Measurements from ENCODE around the gene TBCK. TPM values are rescaled to one million over a fixed set of nuclear protein-coding genes. Genes with fewer than 3 reads are reported as not detected.

TBCK gene
- 2.0 TPM for polyA plus RNA-seq (2012; ENCODE audit: insufficient read length, low read depth)

DNA sequence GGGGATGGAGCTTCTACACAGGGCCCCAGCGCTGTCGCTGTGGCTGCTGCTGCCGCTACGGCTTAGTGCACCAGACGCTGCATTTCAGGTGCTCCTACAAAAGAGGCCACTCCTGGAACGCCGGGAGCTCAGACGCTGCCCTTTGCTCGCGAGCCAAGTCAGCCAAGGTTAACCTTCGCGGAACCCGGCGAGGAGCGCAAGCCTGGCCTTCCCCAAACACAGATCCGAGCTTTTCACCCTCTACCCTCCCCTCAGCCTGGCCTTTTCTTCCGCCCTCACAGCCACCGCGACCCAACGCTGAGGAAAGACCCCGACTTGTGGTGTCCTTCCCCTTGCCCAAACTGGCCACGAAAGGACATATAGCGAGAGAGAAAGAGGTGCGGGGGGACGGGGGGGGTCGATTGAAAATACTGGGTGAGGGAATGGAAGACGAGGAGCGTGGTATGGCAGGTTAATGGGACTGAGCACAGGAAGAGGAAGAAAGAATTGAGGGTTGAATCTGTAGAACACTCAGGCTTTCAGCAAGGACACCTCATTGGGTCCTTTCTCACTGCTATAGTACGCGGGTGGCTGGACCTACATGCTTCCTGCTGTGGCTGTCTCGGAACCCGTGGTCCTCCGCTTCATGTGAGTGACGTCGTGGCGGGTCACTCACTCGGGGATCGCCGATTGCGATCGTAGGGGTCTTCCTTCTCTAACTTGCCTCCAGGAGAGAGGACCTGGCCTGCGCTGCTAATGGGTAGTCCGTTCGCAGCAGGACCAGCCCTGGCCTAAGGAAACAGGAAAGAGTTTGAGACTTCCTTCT lies at the start of gene TBCK, which contains the start of gene AIMP1:
TBCK (minus strand) TSS at position 242 of the 805 bp plus-strand sequence. CDS start 7,249 bp downstream, outside the sequence.
AIMP1 (plus strand) TSS at position 583 of the 805 bp plus-strand sequence. CDS start 8,460 bp downstream, outside the sequence.
- TF ChIP-seq FOXP2 (optimal IDR thresholded peaks at IDR 0.05; ENCODE audit: borderline replicate concordance, extremely low read depth, extremely low read length, insufficient read depth): peak; percentile 9
- TF ChIP-seq POLR2AphosphoS5 (IDR thresholded peaks at IDR 0.05; ENCODE audit: low read depth, low read length): peak; percentile 78
- TF ChIP-seq SIN3A (IDR thresholded peaks at IDR 0.05; ENCODE audit: borderline replicate concordance, insufficient read depth, low read length): peak; percentile 34; the same call in 1 of the 2 replicates
- TF ChIP-seq TAF1 (IDR thresholded peaks at IDR 0.05; ENCODE audit: borderline replicate concordance, insufficient read depth, low read length): peak; percentile 70; the same call in 1 of the 2 replicates
- peak in 1 of 2 experiments; percentile 19; a peak in 1 of 4 replicates for TF ChIP-seq REST (IDR thresholded peaks at IDR 0.05; ENCODE audit: insufficient read depth in 1 of 2, low read depth in 2 of 2, low read length in 2 of 2)

GRCh38 chr4:106365613-106366012 lies 49.6 kb upstream of the TBCK start:
- TF ChIP-seq FOXP2 (optimal IDR thresholded peaks at IDR 0.05; ENCODE audit: borderline replicate concordance, extremely low read depth, extremely low read length, insufficient read depth) (no peak), REST (IDR thresholded peaks at IDR 0.05; ENCODE audit: insufficient read depth in 1 of 2, low read depth in 2 of 2, low read length in 2 of 2) (no peak), SIN3A (IDR thresholded peaks at IDR 0.05; ENCODE audit: borderline replicate concordance, insufficient read depth, low read length) (no peak), POLR2AphosphoS5 (IDR thresholded peaks at IDR 0.05; ENCODE audit: low read depth, low read length) (no peak), TAF1 (IDR thresholded peaks at IDR 0.05; ENCODE audit: borderline replicate concordance, insufficient read depth, low read length) (no peak)

- TF ChIP-seq POLR2AphosphoS5 (IDR thresholded peaks at IDR 0.05; ENCODE audit: low read depth, low read length): no peak
- TF ChIP-seq REST (IDR thresholded peaks at IDR 0.05; ENCODE audit: insufficient read depth in 1 of 2, low read depth in 2 of 2, low read length in 2 of 2): no peak
- no peak for TF ChIP-seq SIN3A (IDR thresholded peaks at IDR 0.05; ENCODE audit: borderline replicate concordance, insufficient read depth, low read length)
- no peak for TF ChIP-seq TAF1 (IDR thresholded peaks at IDR 0.05; ENCODE audit: borderline replicate concordance, insufficient read depth, low read length)
- no peak for TF ChIP-seq FOXP2 (optimal IDR thresholded peaks at IDR 0.05; ENCODE audit: borderline replicate concordance, extremely low read depth, extremely low read length, insufficient read depth)
Measured at GRCh38 chr4:106364282-106364681, 48.3 kb upstream of the TBCK start.

DNA sequence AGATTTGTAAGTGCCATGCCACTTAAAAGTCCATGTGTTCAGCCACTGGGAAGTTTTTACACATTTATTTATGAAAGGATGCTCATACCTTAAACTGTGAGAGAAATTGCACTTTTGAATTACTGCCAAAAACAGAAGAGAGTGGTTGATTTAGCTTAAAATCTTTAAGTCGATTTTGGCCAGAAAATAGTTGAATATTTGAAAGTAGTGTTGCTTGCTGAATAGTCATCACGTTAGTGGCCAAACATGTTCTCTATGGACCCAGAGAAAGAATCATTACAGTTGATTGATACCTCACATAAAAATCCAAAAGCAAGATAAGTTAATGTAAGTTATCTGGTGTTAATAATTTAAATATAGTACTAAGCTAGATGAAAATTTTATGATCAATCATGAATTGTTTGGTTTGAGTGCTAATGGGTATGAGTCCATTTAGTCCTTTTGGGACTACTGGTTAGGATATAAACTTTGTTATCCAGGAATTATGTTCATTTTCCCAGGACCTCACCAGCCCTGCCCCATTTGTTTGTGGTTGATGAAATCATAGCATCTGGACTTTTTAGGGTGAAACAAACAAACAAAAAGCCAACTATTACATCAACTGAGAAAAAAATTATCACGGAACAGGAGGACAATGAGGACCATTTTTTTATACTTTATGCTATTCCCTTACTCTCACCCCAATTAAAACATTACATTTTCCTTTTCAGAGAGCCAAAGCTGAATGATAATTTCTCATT lies 46.2 kb upstream of the TBCK start:
- TF ChIP-seq FOXP2 (optimal IDR thresholded peaks at IDR 0.05; ENCODE audit: borderline replicate concordance, extremely low read depth, extremely low read length, insufficient read depth): no peak
- TF ChIP-seq REST (IDR thresholded peaks at IDR 0.05; ENCODE audit: insufficient read depth in 1 of 2, low read depth in 2 of 2, low read length in 2 of 2): no peak
- TF ChIP-seq SIN3A (IDR thresholded peaks at IDR 0.05; ENCODE audit: borderline replicate concordance, insufficient read depth, low read length): no peak
- TF ChIP-seq TAF1 (IDR thresholded peaks at IDR 0.05; ENCODE audit: borderline replicate concordance, insufficient read depth, low read length): no peak
